PC-3 (cell line): ENCODE data around the gene SLC1A3. TPM values are rescaled to one million over a fixed set of nuclear protein-coding genes. Genes with fewer than 3 reads are reported as not detected.

Experiments
- ATAC-seq: fragments of 200-7000 bp; cut with Tn5 transposase; 2 replicates; pipeline ENCODE4 v1.9.1; 2020; ENCODE audit warnings: mild to moderate bottlenecking, moderate library complexity
- BruUV-seq: library from RNA; stranded (reverse); fragments of 400-500 nt; replicated peaks from 2 replicates; lab custom pipeline; 2021; lab: Mats Ljungman, UMichigan
- CTCF ChIA-PET: fragments of 300-600 bp; sonication (Branson Sonifier 250); formaldehyde crosslinking; loops from one replicate; lab custom pipeline; 2022; ENCODE audit warnings: antibody characterized with exemption; lab: Charles Lee
- POLR2A ChIA-PET: fragments of 300-600 bp; sonication (Branson Sonifier 250); formaldehyde crosslinking; loops from one replicate; lab custom pipeline; 2022; ENCODE audit warnings: antibody characterized with exemption; ENCODE audit not compliant: unreplicated experiment; lab: Charles Lee
- DNase-seq: peaks from one replicate; pipeline ENCODE4 v3.0.0-alpha.2; 2015
- H2AFZ ChIP-seq: fragments of 300-600 bp; sonication (generic); 2 replicates; pipeline ENCODE4 v1.6.0; 2016; ENCODE audit warnings: antibody characterized with exemption, low read length
- H3F3A ChIP-seq: fragments of 300-600 bp; sonication (generic); one replicate; pipeline ENCODE4 v1.6.0; 2017; ENCODE audit warnings: antibody characterized with exemption, low read length, control low read depth, mild to moderate bottlenecking; ENCODE audit not compliant: unreplicated experiment
- H3K27ac ChIP-seq: fragments of 300-600 bp; sonication (generic); 2 replicates; pipeline ENCODE4 v1.5.1; 2016; ENCODE audit warnings: mild to moderate bottlenecking, low read length
- H3K27me3 ChIP-seq: fragments of 300-600 bp; sonication (generic); 2 replicates; pipeline ENCODE4 v1.6.1; 2016; ENCODE audit warnings: low read length, mixed read lengths
- H3K36me3 ChIP-seq: fragments of 300-600 bp; sonication (generic); 2 replicates; pipeline ENCODE4 v1.6.1; 2016; ENCODE audit warnings: low read depth, mixed run types, low read length, mixed read lengths
- H3K4me1 ChIP-seq: fragments of 300-600 bp; sonication (generic); 2 replicates; pipeline ENCODE4 v1.5.1; 2016; ENCODE audit warnings: low read length; ENCODE audit not compliant: insufficient read depth
- H3K4me2 ChIP-seq: fragments of 300-600 bp; sonication (generic); 2 replicates; pipeline ENCODE4 v1.6.0; 2016; ENCODE audit warnings: low read length
- H3K4me3 ChIP-seq: fragments of 300-600 bp; sonication (generic); 2 replicates; pipeline ENCODE4 v1.5.1; 2016; ENCODE audit warnings: mild to moderate bottlenecking, low read length, mixed read lengths
- H3K79me2 ChIP-seq: fragments of 300-600 bp; sonication (generic); 2 replicates; pipeline ENCODE4 v1.6.1; 2017; ENCODE audit warnings: low read length, mixed read lengths
- H3K9ac ChIP-seq: fragments of 300-600 bp; sonication (generic); 2 replicates; pipeline ENCODE4 v1.6.0; 2016; ENCODE audit warnings: mild to moderate bottlenecking, low read length
- H3K9me2 ChIP-seq: fragments of 300-600 bp; sonication (generic); replicated peaks from 2 replicates; pipeline ENCODE4 v1.6.1; 2016; ENCODE audit warnings: mixed run types, low read length, mixed read lengths
- H3K9me3 ChIP-seq: fragments of 300-600 bp; sonication (generic); 2 replicates; pipeline ENCODE4 v1.6.1; 2016; ENCODE audit warnings: low read length, mixed read lengths
- H4K20me1 ChIP-seq: fragments of 300-600 bp; sonication (generic); 2 replicates; pipeline ENCODE4 v1.6.1; 2016; ENCODE audit warnings: low read length, mixed read lengths
- EZH2 ChIP-seq: fragments of 300-600 bp; sonication (generic); IDR thresholded peaks from one replicate; pipeline ENCODE4 v1.6.1; 2017; ENCODE audit warnings: antibody characterized with exemption, mild to moderate bottlenecking, low read length; ENCODE audit not compliant: unreplicated experiment
- EZH2phosphoT487 ChIP-seq: fragments of 300-600 bp; sonication (generic); IDR thresholded peaks from 2 replicates; pipeline ENCODE4 v1.6.1; 2018; ENCODE audit warnings: mild to moderate bottlenecking, antibody characterized with exemption, low read length, borderline replicate concordance
- intact Hi-C: fragments of 100-400 bp; cut with micrococcal nuclease; formaldehyde crosslinking; loops from 2 replicates; pipeline ENCODE4 v1.9.0; 2023
- total RNA-seq: library from RNA; depleted of rRNA; stranded (reverse); fragments of >200 nt; gene quantifications from 2 replicates; pipeline ENCODE4 v1.2.3, GENCODE V29; 2014
- TF ChIP-seq, protein P1 (sequence below): fragments of 300-600 bp; sonication (generic); conservative IDR thresholded peaks from 2 replicates; pipeline ENCODE4 v1.5.1; 2017; ENCODE audit warnings: antibody characterized with exemption, low read depth, mild to moderate bottlenecking, low read length

SLC1A3 gene
- total RNA-seq, 1 experiment from 2014 or later = 24.7 TPM

DNA sequence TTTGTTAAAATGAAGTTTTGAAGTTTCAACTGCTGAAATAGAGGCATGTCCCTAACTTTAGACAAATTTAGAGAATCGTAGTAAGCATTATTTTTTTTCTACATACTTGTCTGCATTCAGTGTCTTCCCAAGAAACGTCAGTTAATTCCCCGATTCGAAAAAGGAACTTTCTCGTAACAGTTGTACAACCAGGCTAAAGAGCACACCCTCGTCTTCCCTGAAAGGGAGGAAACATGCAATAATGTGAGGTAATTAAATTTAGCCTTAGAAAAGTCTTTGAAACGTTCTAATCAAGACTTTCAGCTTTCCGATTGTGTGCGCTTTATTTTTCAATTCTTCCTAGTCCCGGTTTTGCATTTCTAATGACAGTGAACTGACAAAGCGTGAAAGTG, 374 bp upstream of the SLC1A3 start:
- H3K4me2 ChIP-seq = peak overlapping the region; percentile 87
- H3K36me3 ChIP-seq = 0 out of 2 replicates have a peak, but pooled peaks cover 6% of the 10 kb centered on the region
- peaks cover 27% of the 10 kb centered on the region for H3K79me2 ChIP-seq
- peak overlapping the region; percentile 67 for H3K9ac ChIP-seq
- POLR2A ChIA-PET = no interaction called here
- BruUV-seq = no TSS peak
- intact Hi-C loops = loop anchor here (1.0 to 5.0 kb wide), 4 partner anchors 51 to 194 kb away; no protein-coding TSS in a partner anchor
- ATAC-seq (peak; percentile 15; the same call in 1 of the 2 replicates), DNase-seq (no peak)
- H3K9me3 ChIP-seq = no peaks in the 10 kb centered on the region
- peak overlapping the region; percentile 87 for H2AFZ ChIP-seq
- CTCF ChIA-PET = interaction anchor here (0.6 kb wide), 1 partner anchor 10 kb away, joined by 3 read pairs; no protein-coding TSS in a partner anchor
- H3K9me2 ChIP-seq = no peaks in the 10 kb centered on the region
- TF ChIP-seq, protein P1, sequence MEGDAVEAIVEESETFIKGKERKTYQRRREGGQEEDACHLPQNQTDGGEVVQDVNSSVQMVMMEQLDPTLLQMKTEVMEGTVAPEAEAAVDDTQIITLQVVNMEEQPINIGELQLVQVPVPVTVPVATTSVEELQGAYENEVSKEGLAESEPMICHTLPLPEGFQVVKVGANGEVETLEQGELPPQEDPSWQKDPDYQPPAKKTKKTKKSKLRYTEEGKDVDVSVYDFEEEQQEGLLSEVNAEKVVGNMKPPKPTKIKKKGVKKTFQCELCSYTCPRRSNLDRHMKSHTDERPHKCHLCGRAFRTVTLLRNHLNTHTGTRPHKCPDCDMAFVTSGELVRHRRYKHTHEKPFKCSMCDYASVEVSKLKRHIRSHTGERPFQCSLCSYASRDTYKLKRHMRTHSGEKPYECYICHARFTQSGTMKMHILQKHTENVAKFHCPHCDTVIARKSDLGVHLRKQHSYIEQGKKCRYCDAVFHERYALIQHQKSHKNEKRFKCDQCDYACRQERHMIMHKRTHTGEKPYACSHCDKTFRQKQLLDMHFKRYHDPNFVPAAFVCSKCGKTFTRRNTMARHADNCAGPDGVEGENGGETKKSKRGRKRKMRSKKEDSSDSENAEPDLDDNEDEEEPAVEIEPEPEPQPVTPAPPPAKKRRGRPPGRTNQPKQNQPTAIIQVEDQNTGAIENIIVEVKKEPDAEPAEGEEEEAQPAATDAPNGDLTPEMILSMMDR = no peak
- TF ChIP-seq EZH2 = peak; percentile 5
- no peaks in the 10 kb centered on the region for H4K20me1 ChIP-seq
- H3F3A ChIP-seq = no peaks in the 10 kb centered on the region
- H3K4me1 ChIP-seq = peaks cover 15% of the 10 kb centered on the region
- peaks cover 26% of the 10 kb centered on the region for H3K27me3 ChIP-seq
- peak overlapping the region; percentile 85 for H3K4me3 ChIP-seq
- H3K27ac ChIP-seq = peak overlapping the region; percentile 66; the same call in 1 of the 2 replicates

DNA sequence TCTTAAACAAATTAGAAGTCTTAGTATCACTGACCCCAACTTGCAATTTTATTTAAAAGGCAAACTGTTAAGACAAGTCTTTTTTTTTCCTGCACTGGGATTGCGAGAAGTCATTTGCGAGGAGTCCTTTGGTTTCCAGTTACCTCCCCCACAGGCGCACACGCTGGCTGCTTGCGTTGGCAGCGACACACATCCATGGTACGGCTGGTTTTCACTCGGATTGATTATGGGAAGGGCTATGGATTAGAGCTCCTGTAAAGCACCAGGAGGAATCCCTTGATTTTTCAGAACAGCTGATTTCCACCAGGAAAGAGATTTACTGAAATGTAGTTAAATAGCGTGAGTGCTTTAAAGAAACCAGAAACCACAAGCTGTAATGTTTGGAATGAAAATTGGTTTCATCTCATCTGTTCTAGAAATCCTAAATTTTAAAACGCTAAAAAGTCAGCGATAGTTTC, 737 bp downstream of the SLC1A3 start:
- CTCF ChIA-PET = interaction anchor here (0.5 to 2.2 kb wide), 3 partner anchors 83 to 192 kb away, joined by 3 to 5 read pairs (median 4); no protein-coding TSS in a partner anchor
- ATAC-seq = peak; percentile 58
- peaks cover 27% of the 10 kb centered on the region for H3K79me2 ChIP-seq
- peak; percentile 59 for DNase-seq
- TF ChIP-seq EZH2 = no peak
- TF ChIP-seq EZH2phosphoT487 = no peak
- TF ChIP-seq, protein P1 = no peak
- H3K9me2 ChIP-seq = no peaks in the 10 kb centered on the region
- H3F3A ChIP-seq = no peaks in the 10 kb centered on the region
- H3K9me3 ChIP-seq = no peaks in the 10 kb centered on the region
- no peaks in the 10 kb centered on the region for H4K20me1 ChIP-seq
- peak overlapping the region; percentile 87 for H3K4me2 ChIP-seq
- H3K27me3 ChIP-seq = peaks cover 26% of the 10 kb centered on the region
- peak overlapping the region; percentile 66 for H3K27ac ChIP-seq
- intact Hi-C loops = loop anchor here (2.0 to 5.0 kb wide), 3 partner anchors 50 to 195 kb away; no protein-coding TSS in a partner anchor
- POLR2A ChIA-PET = interaction anchor here (0.7 kb wide), 1 partner anchor 116 kb away, joined by 3 read pairs; no protein-coding TSS in a partner anchor
- peaks cover 15% of the 10 kb centered on the region for H3K4me1 ChIP-seq
- H3K36me3 ChIP-seq = peaks cover 13% of the 10 kb centered on the region; the same call in 1 of the 2 replicates
- peak overlapping the region; percentile 85 for H3K4me3 ChIP-seq
- H3K9ac ChIP-seq = peak overlapping the region; percentile 67
- peak overlapping the region; percentile 87 for H2AFZ ChIP-seq
- BruUV-seq = no TSS peak
